Measurements from ENCODE around the gene MACIR. TPM values are rescaled to one million over a fixed set of nuclear protein-coding genes. Genes with fewer than 3 reads are reported as not detected.

MACIR gene
- total and polyA plus RNA-seq, 10 of the 15 experiments (the other 5 are each of a cell fraction or from before 2014, with no cell fraction given) = 2.1 to 16.1 (median 10.8) TPM

- no peak overlapping the region for H2AFZ ChIP-seq (ENCODE audit: control insufficient read depth, low read depth, low read length)
- no peaks in the 10 kb centered on the region for H3K79me2 ChIP-seq (ENCODE audit: control insufficient read depth, insufficient read depth, low read length)
- H3K27me3 ChIP-seq (replicated peaks in 1 of 2; ENCODE audit: control insufficient read depth in 2 of 2, insufficient read depth in 2 of 2, low read length in 1 of 2) = no peaks in the 10 kb centered on the region
- ATAC-seq = no peak
- SMC1A ChIA-PET (ENCODE audit: uncharacterized antibody, unreplicated experiment) = no interaction called here
- no peaks in the 10 kb centered on the region for H3K9me3 ChIP-seq (replicated peaks; ENCODE audit: control insufficient read depth, insufficient read depth, low read length)
- TF ChIP-seq IKZF1 (conservative IDR thresholded peaks at IDR 0.05) (no peak), TAF1 (IDR thresholded peaks at IDR 0.05; ENCODE audit: borderline replicate concordance, low read depth, low read length) (no peak), ATF2 (IDR thresholded peaks at IDR 0.05; ENCODE audit: low read length) (no peak), CHD2 (IDR thresholded peaks at IDR 0.05; ENCODE audit: borderline replicate concordance, low read depth, low read length) (no peak)
- RAD21 ChIA-PET (ENCODE audit: unreplicated experiment) = interaction anchor here (0.7 kb wide), 1 partner anchor 24 kb away, joined by 3 read pairs; the partner anchor contains the start of gene MACIR
- no peak for FAIRE-seq
- H3K36me3 ChIP-seq (ENCODE audit: control insufficient read depth in 2 of 2, insufficient read depth in 2 of 2, low read length in 1 of 2) = no peaks in the 10 kb centered on the region; a peak in 1 of 4 replicates
- no peak for DNase-seq (ENCODE audit: low read depth, low spot score)
- no peak overlapping the region for H3K9ac ChIP-seq (ENCODE audit: control insufficient read depth, insufficient read depth, low read length)
- H3K27ac ChIP-seq (ENCODE audit: control insufficient read depth, insufficient read depth) = no peak overlapping the region
- no peaks in the 10 kb centered on the region for H3K4me1 ChIP-seq (ENCODE audit: control insufficient read depth, insufficient read depth, low read length)
- CTCF ChIA-PET = no interaction called here
- intact Hi-C loops (cut with micrococcal nuclease; ENCODE audit: unreplicated experiment) = no loop called here
- POLR2A ChIA-PET = no interaction called here
- H3K4me3 ChIP-seq = no peak overlapping the region
- H3K4me2 ChIP-seq (ENCODE audit: control insufficient read depth, insufficient read depth) = no peak overlapping the region
- WGBS (ENCODE audit: insufficient coverage, insufficient replicate concordance, low lambda C conversion rate, missing lambda C conversion rate) = 42% methylated on average over 2 of the region's 2 CpGs
- no TSS peak for BruUV-seq (replicated peaks)
- no peaks in the 10 kb centered on the region for H4K20me1 ChIP-seq (ENCODE audit: control insufficient read depth, insufficient read depth)
- in situ Hi-C loops (cut with MboI) = no loop called here
These were observed 24.6 kb downstream of the MACIR start for GRCh38 chr5:103283120-103283519.

- Histone ChIP-seq H3K27me3 (replicated peaks in 1 of 2; ENCODE audit: control insufficient read depth in 2 of 2, insufficient read depth in 2 of 2, low read length in 1 of 2) (no peaks in the 10 kb centered on the region), H3K79me2 (ENCODE audit: control insufficient read depth, insufficient read depth, low read length) (no peaks in the 10 kb centered on the region), H3K4me2 (ENCODE audit: control insufficient read depth, insufficient read depth) (no peak overlapping the region), H3K9ac (ENCODE audit: control insufficient read depth, insufficient read depth, low read length) (no peak overlapping the region), H3K9me3 (replicated peaks; ENCODE audit: control insufficient read depth, insufficient read depth, low read length) (no peaks in the 10 kb centered on the region), H3K27ac (ENCODE audit: control insufficient read depth, insufficient read depth) (no peak overlapping the region), H3K4me1 (ENCODE audit: control insufficient read depth, insufficient read depth, low read length) (no peaks in the 10 kb centered on the region), H2AFZ (ENCODE audit: control insufficient read depth, low read depth, low read length) (no peak overlapping the region), H3K4me3 (no peak overlapping the region), H4K20me1 (ENCODE audit: control insufficient read depth, insufficient read depth) (no peaks in the 10 kb centered on the region), H3K36me3 (ENCODE audit: control insufficient read depth in 2 of 2, insufficient read depth in 2 of 2, low read length in 1 of 2) (no peaks in the 10 kb centered on the region; a peak in 1 of 4 replicates)
- WGBS (ENCODE audit: insufficient coverage, insufficient replicate concordance, low lambda C conversion rate, missing lambda C conversion rate) = 100% methylated on average over 3 of the region's 3 CpGs
- FAIRE-seq (no peak), DNase-seq (ENCODE audit: low read depth, low spot score) (no peak), ATAC-seq (no peak)
- RAD21 ChIA-PET (ENCODE audit: unreplicated experiment) = interaction anchor here (0.9 kb wide), 1 partner anchor 12 kb away, joined by 4 read pairs; no protein-coding TSS in a partner anchor
- CTCF ChIA-PET = no interaction called here
- no TSS peak for BruUV-seq (replicated peaks)
- intact Hi-C loops (cut with micrococcal nuclease; ENCODE audit: unreplicated experiment) = no loop called here
- SMC1A ChIA-PET (ENCODE audit: uncharacterized antibody, unreplicated experiment) = interaction anchor here (0.6 to 1.4 kb wide), 4 partner anchors 7 to 54 kb away, joined by 3 read pairs; no protein-coding TSS in a partner anchor
- in situ Hi-C loops (cut with MboI) = no loop called here
- POLR2A ChIA-PET = no interaction called here
- no peak for TF ChIP-seq ZBTB4 (CRISPR knock-in tag; IDR thresholded peaks at IDR 0.05)
- no peak for TF ChIP-seq GATAD2B (conservative IDR thresholded peaks at IDR 0.05; ENCODE audit: low read depth)
- no peak for TF ChIP-seq BACH1 (IDR thresholded peaks at IDR 0.05; ENCODE audit: borderline replicate concordance)
- TF ChIP-seq NFIC (IDR thresholded peaks at IDR 0.05; ENCODE audit: low read depth, low read length) = no peak
- no peak for TF ChIP-seq WRNIP1 (IDR thresholded peaks at IDR 0.05; ENCODE audit: borderline replicate concordance, low read depth, low read length)
- no peak for TF ChIP-seq ZNF384 (IDR thresholded peaks at IDR 0.05; ENCODE audit: borderline replicate concordance, low read depth, low read length)
These were observed 25.3 kb downstream of the MACIR start for GRCh38 chr5:103283869-103284268.
